K562 (cell line): Measurements from ENCODE around the gene DCAF11.

Experiments
- EZH2 ChIP-seq: IDR thresholded peaks from 2 replicates; pipeline ENCODE4 v1.6.1; 2012; ENCODE audit warnings: low read depth, mild to moderate bottlenecking, inconsistent platforms, low read length, borderline replicate concordance
- FOXM1 ChIP-seq, 2 experiments: fragments of 450-650 bp in 1 of 2; sonication (generic) in 1 of 2; formaldehyde crosslinking in 1 of 2; IDR thresholded peaks; 2 replicates each; pipeline versions ENCODE4 v1.6.1 to v1.9.0; 2017 to 2022; ENCODE audit warnings: low read depth in 2 of 2, mild to moderate bottlenecking in 2 of 2, missing genetic modification reagents in 1 of 2, moderate library complexity in 1 of 2
- NR0B1 ChIP-seq: fragments of 450-650 bp; IDR thresholded peaks from one replicate; pipeline ENCODE4 v1.6.1; 2018; ENCODE audit warnings: mild to moderate bottlenecking, moderate library complexity; ENCODE audit not compliant: partially characterized antibody
- PKNOX1 ChIP-seq: fragments of 450-650 bp; IDR thresholded peaks from 2 replicates; pipeline ENCODE4 v1.6.1; 2016
- ZC3H11A ChIP-seq: IDR thresholded peaks from 2 replicates; pipeline ENCODE4 v1.6.1; 2012; ENCODE audit warnings: low read depth, low read length, improper control_type of control experiment
- ZSCAN29 ChIP-seq: fragments of 450-650 bp; IDR thresholded peaks from 2 replicates; pipeline ENCODE4 v1.6.1; 2017
- TF ChIP-seq, protein P1 (sequence below), 3 experiments: IDR thresholded peaks in 2 of 3; conservative IDR thresholded peaks in 1 of 3; 2 replicates each; pipeline ENCODE4 v1.5.1; 2011 to 2012; ENCODE audit warnings: low read length in 3 of 3, mild to moderate bottlenecking in 3 of 3, control low read depth in 2 of 3, improper control_type of control experiment in 1 of 3, inconsistent platforms in 1 of 3, low read depth in 1 of 3, mixed read lengths in 1 of 3, moderate library complexity in 1 of 3; ENCODE audit not compliant: insufficient read depth in 2 of 3

- TF ChIP-seq ZC3H11A (no peak), ZSCAN29 (no peak), EZH2 (no peak), NR0B1 (no peak), FOXM1 (IDR thresholded peaks at IDR 0.05; ENCODE audit: low read depth) (no peak), FOXM1 (CRISPR knock-in tag; IDR thresholded peaks at IDR 0.05; ENCODE audit: low read depth) (no peak), PKNOX1 (no peak)
- TF ChIP-seq, protein P1, sequence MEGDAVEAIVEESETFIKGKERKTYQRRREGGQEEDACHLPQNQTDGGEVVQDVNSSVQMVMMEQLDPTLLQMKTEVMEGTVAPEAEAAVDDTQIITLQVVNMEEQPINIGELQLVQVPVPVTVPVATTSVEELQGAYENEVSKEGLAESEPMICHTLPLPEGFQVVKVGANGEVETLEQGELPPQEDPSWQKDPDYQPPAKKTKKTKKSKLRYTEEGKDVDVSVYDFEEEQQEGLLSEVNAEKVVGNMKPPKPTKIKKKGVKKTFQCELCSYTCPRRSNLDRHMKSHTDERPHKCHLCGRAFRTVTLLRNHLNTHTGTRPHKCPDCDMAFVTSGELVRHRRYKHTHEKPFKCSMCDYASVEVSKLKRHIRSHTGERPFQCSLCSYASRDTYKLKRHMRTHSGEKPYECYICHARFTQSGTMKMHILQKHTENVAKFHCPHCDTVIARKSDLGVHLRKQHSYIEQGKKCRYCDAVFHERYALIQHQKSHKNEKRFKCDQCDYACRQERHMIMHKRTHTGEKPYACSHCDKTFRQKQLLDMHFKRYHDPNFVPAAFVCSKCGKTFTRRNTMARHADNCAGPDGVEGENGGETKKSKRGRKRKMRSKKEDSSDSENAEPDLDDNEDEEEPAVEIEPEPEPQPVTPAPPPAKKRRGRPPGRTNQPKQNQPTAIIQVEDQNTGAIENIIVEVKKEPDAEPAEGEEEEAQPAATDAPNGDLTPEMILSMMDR (IDR thresholded peaks at IDR 0.05 in 2 of 3, conservative IDR thresholded peaks at IDR 0.05 in 1 of 3; ENCODE audit: insufficient read depth in 2 of 3, low read depth in 1 of 3, low read length in 3 of 3), result no peak
Observed at GRCh38 chr14:24070285-24071143, 44.1 kb upstream of the DCAF11 start.
